Erythroblast (primary cell): ENCODE data around the gene NSF.
"Not testable (repeated sequence)": the region's sequence is repeated elsewhere in the genome, so short reads cannot be mapped to it uniquely, and the experiment has no call there.

Experiments
- DNase-seq, 2 experiments: peaks; one replicate each; lab custom pipeline; 2025; lab: John Stamatoyannopoulos, UW
- GATA1 ChIP-seq: IDR thresholded peaks from 2 replicates; pipeline ENCODE4 v1.6.1; 2011; ENCODE audit warnings: low read depth, mild to moderate bottlenecking, control low read depth, low read length, moderate library complexity
- POLR2A ChIP-seq: IDR thresholded peaks from 2 replicates; pipeline ENCODE4 v1.6.1; 2011; ENCODE audit warnings: mild to moderate bottlenecking, low read length

The NSF gene

DNA sequence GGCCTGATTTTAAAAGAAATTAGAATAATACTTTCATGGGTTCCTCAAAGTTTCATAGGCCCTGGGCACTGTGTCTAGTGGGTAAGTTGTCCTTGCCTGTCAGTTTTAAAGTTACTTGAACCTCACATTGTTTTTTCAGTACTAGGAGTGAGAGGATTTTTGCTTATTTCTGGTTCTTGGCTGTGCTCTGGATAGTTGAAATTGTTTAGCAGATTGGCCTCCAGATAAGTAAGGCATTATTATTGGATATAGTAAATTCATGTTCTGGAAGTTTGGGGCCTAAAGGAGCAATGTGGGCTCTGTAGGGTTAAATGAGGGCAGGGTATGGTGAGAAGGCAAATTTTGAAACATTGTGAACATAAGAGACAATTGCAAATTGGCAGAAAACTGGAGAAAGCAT, 149.5 kb downstream of the NSF start:
- TF ChIP-seq POLR2A (no peak), GATA1 (no peak)
- DNase-seq = no peak

DNA sequence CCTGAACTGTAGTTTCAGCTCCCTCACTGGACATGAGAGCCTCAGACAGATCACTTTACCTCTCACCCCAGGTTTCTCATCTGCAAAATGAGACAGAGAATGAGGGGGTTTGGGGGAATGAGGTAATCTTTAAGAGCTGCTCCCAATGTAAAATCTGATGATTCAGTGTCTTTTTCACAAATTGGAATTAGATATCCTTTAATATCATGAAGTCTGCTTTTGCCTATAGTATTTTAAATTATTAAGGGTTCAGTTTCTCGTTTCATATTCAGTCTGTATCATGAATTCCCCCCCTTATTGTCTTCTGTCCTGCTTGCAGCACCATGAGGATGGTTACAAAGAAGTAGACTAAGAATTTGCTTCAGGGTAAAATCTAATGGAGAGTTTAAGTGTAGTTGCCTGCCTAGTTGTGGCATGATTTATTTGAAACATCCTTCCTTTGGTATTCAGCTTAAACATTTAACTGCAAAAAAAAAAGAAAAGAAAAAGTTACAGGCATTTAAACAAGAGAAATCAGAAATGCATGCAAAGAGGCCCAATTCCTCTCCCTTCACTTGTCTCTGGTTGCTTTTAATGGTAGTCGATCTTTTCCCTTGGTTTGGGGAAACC, 150.8 kb downstream of the NSF start:
- no peak for DNase-seq

DNA sequence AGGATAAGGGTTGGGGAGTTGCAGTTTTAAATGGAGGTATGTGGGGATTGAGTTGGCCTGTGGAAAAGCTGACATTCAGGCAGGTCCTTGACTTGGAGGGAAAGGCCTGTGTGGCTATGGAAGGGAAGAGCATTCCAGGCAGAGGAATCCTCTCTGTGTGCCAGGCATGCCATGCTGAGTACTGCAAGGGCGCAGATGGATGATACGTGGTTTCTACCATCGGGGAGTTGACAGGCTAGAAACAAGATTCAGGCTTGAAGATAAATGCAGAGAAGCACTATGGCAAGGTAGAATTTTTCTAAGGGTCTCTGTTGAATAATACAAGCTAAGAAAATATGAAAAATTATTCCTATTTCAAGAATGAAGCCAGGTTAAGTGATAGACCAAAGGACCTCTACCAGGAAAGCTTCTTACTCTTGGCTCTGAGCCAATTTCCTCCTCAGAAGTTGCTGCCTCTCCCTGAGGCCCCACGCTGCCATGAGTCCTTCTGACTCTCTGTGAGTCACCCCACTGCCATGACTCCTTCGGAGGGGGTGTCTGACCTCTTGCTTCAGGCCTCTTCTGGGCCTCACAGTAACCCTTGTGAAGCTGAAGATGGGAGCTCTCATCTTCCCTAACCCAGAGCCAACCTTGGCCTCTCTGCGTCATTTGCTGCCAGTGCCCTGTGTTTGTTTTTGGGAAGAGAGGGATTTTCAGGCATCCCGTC, 152.2 kb downstream of the NSF start:
- DNase-seq = peak; percentile 62 to 84
- no peak for TF ChIP-seq POLR2A
- TF ChIP-seq GATA1 = no peak

More for the DNA sequence above, 150.8 kb downstream of the NSF start:
- no peak for TF ChIP-seq GATA1
- TF ChIP-seq POLR2A = no peak

- DNase-seq = no peak
- no peak for TF ChIP-seq GATA1
Measured at GRCh38 chr17:46744441-46744840, 154.0 kb downstream of the NSF start.

DNA sequence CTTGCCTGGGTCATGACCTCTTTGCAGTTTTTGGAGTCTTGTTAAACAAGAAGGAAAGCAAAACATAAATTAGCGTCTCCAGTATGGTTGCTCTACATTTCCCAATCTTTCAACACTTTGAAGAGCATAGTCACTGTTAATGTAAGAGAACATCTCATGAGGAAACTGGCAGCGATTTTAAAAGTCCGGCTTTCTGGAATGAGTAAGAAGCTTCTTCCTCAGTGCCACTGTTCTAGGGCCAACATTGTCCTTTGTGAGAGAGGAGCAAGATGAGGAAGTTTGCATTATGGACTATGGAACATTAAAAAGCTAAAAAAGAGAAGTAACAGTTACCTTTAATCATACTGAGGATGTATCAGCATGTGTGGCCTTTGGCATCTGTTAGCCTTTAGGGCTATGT, 154.9 kb downstream of the NSF start:
- DNase-seq = no peak
- TF ChIP-seq GATA1 (no peak), POLR2A (no peak)

DNA sequence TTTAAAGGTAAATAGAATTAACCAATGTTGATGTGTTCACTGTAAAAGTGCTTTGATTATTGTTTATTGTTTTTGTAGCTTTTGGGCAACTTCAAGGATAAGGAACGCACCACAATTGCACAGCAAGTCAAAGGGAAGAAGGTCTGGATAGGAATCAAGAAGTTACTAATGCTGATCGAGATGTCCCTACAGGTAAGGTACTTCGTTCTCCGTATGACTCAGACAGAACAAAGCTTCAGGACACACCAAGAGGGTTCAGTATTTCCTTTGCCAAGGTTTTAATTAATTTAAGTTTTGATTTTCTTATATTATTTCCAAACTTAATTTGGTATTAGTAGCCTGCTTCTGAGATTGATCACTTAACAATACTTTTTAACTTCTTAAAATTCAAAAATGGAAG, 161.0 kb downstream of the NSF start:
- TF ChIP-seq POLR2A = no peak
- TF ChIP-seq GATA1 = no peak
- DNase-seq = no peak

GRCh38 chr17:46753776-46754175, 163.3 kb downstream of the NSF start:
- no peak for TF ChIP-seq POLR2A
- no peak for TF ChIP-seq GATA1
- DNase-seq = no peak

DNA sequence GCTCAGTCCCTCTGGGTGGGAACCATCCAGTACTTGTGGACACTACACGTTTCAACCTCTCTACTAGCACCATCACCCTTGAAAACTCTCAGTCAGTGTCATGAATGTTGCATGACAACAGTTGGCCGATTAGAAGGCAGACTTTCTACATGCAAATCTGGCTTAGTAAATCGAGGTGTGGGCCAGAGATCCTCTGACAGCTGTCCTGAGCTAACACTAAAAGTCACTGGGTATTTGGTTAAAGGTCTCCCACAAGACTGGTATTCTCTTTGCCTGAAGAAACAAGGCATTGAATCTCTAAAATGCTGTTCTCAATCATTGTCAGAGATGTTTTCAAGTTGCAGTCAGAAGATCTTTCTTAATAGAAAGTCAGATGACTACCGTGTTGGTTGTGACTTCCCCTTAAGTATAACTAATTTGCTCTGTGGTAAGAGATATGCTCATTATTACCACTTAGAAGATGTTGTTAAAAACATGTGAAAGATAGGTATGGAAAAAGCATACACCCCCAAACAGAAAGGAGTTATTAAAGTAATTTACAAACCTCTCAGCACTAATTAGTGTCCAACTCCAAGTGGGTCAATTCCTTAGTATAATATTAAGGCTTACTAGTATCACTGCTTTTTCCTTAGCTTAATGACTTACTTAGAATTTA, 165.7 kb downstream of the NSF start:
- DNase-seq = no peak
- TF ChIP-seq GATA1 = no peak
- no peak for TF ChIP-seq POLR2A

DNA sequence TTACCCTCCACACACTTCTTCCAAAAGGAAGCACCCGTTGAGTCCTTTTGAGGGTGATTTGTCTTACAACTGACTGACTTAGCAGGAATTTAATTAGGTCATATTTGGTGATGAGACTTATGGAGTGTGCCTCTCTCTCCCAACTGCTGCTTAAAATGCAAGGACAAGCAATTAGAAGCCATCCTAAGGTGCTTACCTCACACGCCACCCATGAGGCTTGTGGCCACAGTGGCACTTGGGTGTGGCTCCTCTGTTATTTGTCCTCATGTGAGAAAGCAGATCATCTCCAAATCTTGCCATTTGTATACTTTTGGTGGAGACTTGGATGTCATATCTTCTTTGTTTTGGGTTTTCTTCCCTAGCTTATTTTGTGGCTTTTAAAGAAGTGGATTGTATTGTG, 166.4 kb downstream of the NSF start:
- no peak for TF ChIP-seq GATA1
- TF ChIP-seq POLR2A = no peak
- DNase-seq = no peak

DNA sequence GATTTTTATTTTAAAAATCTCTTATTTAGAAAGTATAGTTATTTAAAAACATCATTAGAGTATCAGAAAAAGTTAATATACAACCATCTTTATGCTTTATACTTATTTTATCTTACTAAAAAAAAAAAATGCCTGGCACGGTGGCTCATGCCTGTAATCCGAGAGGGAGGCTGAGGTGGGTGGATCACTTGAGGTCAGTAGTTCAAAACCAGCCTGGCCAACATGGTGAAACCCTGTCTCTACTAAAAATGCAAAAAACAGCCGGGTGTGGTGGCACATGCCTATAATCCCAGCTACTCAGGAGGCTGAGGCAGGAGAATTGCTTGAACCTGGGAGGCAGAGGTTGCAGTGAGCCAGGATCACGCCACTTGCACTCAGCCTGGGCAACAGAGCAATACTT, 167.1 kb downstream of the NSF start:
- DNase-seq = not testable (repeated sequence)

DNA sequence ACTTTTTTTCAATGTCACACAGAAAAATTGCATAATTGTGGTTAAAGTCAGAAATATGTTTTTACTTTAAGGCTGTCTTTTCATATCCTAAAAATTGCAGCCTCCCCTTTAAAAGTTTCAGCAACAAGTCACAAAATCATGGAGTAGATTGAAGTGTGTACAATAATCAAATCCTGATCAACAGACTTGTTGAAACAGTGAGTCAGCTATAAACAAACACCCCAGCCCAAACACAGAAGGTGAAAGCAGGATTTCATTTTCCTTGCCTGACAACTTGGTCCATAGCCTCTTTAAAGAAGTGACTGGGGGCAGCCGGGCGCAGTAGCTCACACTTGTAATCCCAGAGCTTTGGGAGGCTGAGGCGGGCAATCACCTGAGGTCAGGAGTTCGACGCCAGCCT, 168.1 kb downstream of the NSF start:
- DNase-seq = no peak
- TF ChIP-seq POLR2A = no peak
- no peak for TF ChIP-seq GATA1

DNA sequence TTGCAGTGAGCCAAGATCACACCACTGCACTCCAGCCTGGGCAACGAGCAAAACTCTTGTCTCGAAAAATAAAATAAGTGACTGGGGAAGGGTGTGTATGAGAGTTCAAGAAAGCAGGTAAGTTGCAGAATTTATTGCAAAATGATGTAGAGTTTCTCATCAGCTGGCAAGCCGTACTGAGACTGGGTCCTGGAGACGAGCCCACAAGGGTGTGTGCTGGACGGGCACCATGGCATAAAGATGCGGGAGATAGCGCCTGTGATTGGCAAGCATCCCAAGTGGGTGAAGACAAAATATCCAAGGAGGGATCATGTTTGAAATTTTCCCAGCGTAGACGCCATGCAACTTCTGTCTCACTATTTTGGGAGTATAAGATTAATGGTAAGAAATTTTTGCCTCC, 168.7 kb downstream of the NSF start:
- TF ChIP-seq POLR2A (no peak), GATA1 (no peak)
- DNase-seq = no peak

- no peak for DNase-seq
- TF ChIP-seq GATA1 = no peak
- TF ChIP-seq POLR2A = no peak
Measured at GRCh38 chr17:46763416-46763815, 172.9 kb downstream of the NSF start.

GRCh38 chr17:46764000-46764708, 173.7 kb downstream of the NSF start:
- TF ChIP-seq POLR2A = no peak
- no peak for TF ChIP-seq GATA1
- no peak for DNase-seq
